GM18498 (cell line): Measurements from ENCODE around the gene RASSF7.

Experiments
- ATAC-seq: cut with Tn5 transposase; IDR thresholded peaks from one replicate; pipeline ENCODE4 v1.9.1; 2021; ENCODE audit warnings: mild to moderate bottlenecking, moderate library complexity; ENCODE audit not compliant: unreplicated experiment

RASSF7 gene

GRCh38 chr11:607020-607780 lies 46.4 kb downstream of the RASSF7 start:
- no peak for ATAC-seq

- ATAC-seq: no peak
Measured at GRCh38 chr11:607971-608659, 47.3 kb downstream of the RASSF7 start.

GRCh38 chr11:608791-609251 lies 48.1 kb downstream of the RASSF7 start:
- no peak for ATAC-seq

GRCh38 chr11:609341-609811 lies 48.6 kb downstream of the RASSF7 start:
- ATAC-seq: no peak

- ATAC-seq: no peak
Measured at GRCh38 chr11:610146-610801, 49.5 kb downstream of the RASSF7 start.

GRCh38 chr11:611001-611996 lies 50.5 kb downstream of the RASSF7 start:
- ATAC-seq: no peak

- ATAC-seq: no peak
Measured at GRCh38 chr11:612201-612960, 51.6 kb downstream of the RASSF7 start.

GRCh38 chr11:612961-613300 lies 52.2 kb downstream of the RASSF7 start:
- no peak for ATAC-seq

GRCh38 chr11:613369-613968 lies 52.7 kb downstream of the RASSF7 start:
- ATAC-seq: no peak
